NT2/D1 (cell line): ENCODE results near the gene DHRS1.

Experiments used
- SUZ12 ChIP-seq: IDR thresholded peaks from 2 replicates; pipeline ENCODE4 v1.6.1; 2011; ENCODE audit not compliant: insufficient read length, insufficient read depth; ENCODE audit errors: extremely low read depth
- ZNF274 ChIP-seq: IDR thresholded peaks from 2 replicates; pipeline ENCODE4 v1.6.1; 2011; ENCODE audit warnings: mild to moderate bottlenecking, low read depth, low read length

GRCh38 chr14:24255931-24256711 is 43.5 kb downstream of the DHRS1 start:
- TF ChIP-seq SUZ12: no peak
- no peak for TF ChIP-seq ZNF274
